H1 (cell line): ENCODE data around the gene CSNK2B. TPM values are rescaled to one million over a fixed set of nuclear protein-coding genes. Genes with fewer than 3 reads are reported as not detected.

Experiments used
- CTCF ChIA-PET: fragments of 300-600 bp; sonication (Branson Sonifier 250); formaldehyde crosslinking; loops from one replicate; lab custom pipeline; 2021; ENCODE audit not compliant: partially characterized antibody; lab: Charles Lee
- POLR2A ChIA-PET: fragments of 300-600 bp; sonication (Branson Sonifier 250); formaldehyde crosslinking; loops from one replicate; lab custom pipeline; 2021; ENCODE audit warnings: inconsistent platforms; ENCODE audit not compliant: partially characterized antibody; lab: Charles Lee
- DNase-seq, 2 experiments: peaks; one replicate each; pipeline versions ENCODE4 v3.0.0 to v3.0.0-alpha.2; 2010 to 2022; ENCODE audit warnings: low spot score in 2 of 2, low read depth in 1 of 2, mixed read lengths in 1 of 2
- FAIRE-seq: peaks from 2 replicates; lab custom pipeline; 2011; peaks lifted over from hg19 to GRCh38; lab: Jason Lieb, UNC
- H2AFZ ChIP-seq: 2 replicates; pipeline ENCODE4 v1.8.1; 2012; ENCODE audit warnings: low read length, inconsistent platforms
- H2AK5ac ChIP-seq: 2 replicates; pipeline ENCODE4 v1.6.1; 2013; ENCODE audit warnings: low read depth, low read length
- H2BK120ac ChIP-seq: replicated peaks from 2 replicates; pipeline ENCODE3; 2013; ENCODE audit warnings: low read depth, low read length, inconsistent platforms
- H2BK12ac ChIP-seq: 2 replicates; pipeline ENCODE4 v1.6.1; 2013; ENCODE audit warnings: low read depth, low read length
- H2BK15ac ChIP-seq: 2 replicates; pipeline ENCODE4 v1.6.1; 2013; ENCODE audit warnings: low read length
- H2BK20ac ChIP-seq: 2 replicates; pipeline ENCODE4 v1.6.1; 2013; ENCODE audit warnings: low read length
- H2BK5ac ChIP-seq: 2 replicates; pipeline ENCODE4 v1.6.1; 2013; ENCODE audit warnings: low read depth, low read length
- H3K14ac ChIP-seq: 2 replicates; pipeline ENCODE4 v1.6.1; 2013; ENCODE audit warnings: inconsistent platforms; ENCODE audit not compliant: insufficient read length
- H3K18ac ChIP-seq: 2 replicates; pipeline ENCODE4 v1.6.1; 2013; ENCODE audit warnings: low read length; ENCODE audit errors: extremely low read depth
- H3K23ac ChIP-seq: 2 replicates; pipeline ENCODE4 v1.6.1; 2013; ENCODE audit warnings: inconsistent platforms; ENCODE audit not compliant: insufficient read length
- H3K23me2 ChIP-seq: 2 replicates; pipeline ENCODE4 v1.6.1; 2013; ENCODE audit warnings: low read depth, low read length
- H3K27ac ChIP-seq: 2 replicates; pipeline ENCODE4 v1.6.1; 2011; ENCODE audit warnings: low read depth, low read length, inconsistent platforms
- H3K27me3 ChIP-seq, 4 experiments: replicated peaks in 1 of 4; 1 replicate in 1 of 4; 2 replicates in 3 of 4; pipeline versions ENCODE4 v1.6.1 to v1.8.1; 2011 to 2013; ENCODE audit warnings: low read length in 3 of 4, mild to moderate bottlenecking in 3 of 4, inconsistent platforms in 2 of 4, mixed read lengths in 2 of 4, moderate library complexity in 1 of 4; ENCODE audit not compliant: control insufficient read depth in 3 of 4, insufficient read depth in 3 of 4; ENCODE audit errors: extremely low read depth in 1 of 4
- H3K36me3 ChIP-seq, 4 experiments: 2 replicates each; pipeline versions ENCODE4 v1.6.1 to v1.8.1; 2011 to 2013; ENCODE audit warnings: mild to moderate bottlenecking in 4 of 4, low read length in 3 of 4, moderate library complexity in 2 of 4, control low read depth in 1 of 4, inconsistent platforms in 1 of 4; ENCODE audit not compliant: insufficient read depth in 4 of 4, control insufficient read depth in 2 of 4
- H3K4ac ChIP-seq: replicated peaks from 2 replicates; pipeline ENCODE3; 2013; ENCODE audit warnings: low read length, low read depth, mixed read lengths, inconsistent platforms; ENCODE audit not compliant: insufficient read length
- H3K4me1 ChIP-seq, 4 experiments: replicated peaks in 1 of 4; 1 replicate in 1 of 4; 2 replicates in 3 of 4; pipeline versions ENCODE4 v1.6.1 to v1.8.1; 2011 to 2013; ENCODE audit warnings: low read length in 3 of 4, inconsistent platforms in 2 of 4, mixed read lengths in 1 of 4; ENCODE audit not compliant: insufficient read depth in 4 of 4, control insufficient read depth in 3 of 4
- H3K4me2 ChIP-seq, 2 experiments: 2 replicates each; pipeline versions ENCODE4 v1.6.1 to v1.8.1; 2011 to 2013; ENCODE audit warnings: low read depth in 2 of 2, low read length in 2 of 2, control low read depth in 1 of 2, inconsistent platforms in 1 of 2, mild to moderate bottlenecking in 1 of 2; ENCODE audit not compliant: insufficient read depth in 1 of 2
- H3K4me3 ChIP-seq, 4 experiments: fragments of 200-600, 300-600 bp in 1 of 4; sonication (generic), shearing (Covaris generic), sonication (Bioruptor Twin) in 1 of 4; 2 replicates each; pipeline versions ENCODE4 v1.5.1 to v1.8.1; 2011 to 2016; ENCODE audit warnings: low read length in 4 of 4, low read depth in 3 of 4, control low read depth in 2 of 4, inconsistent platforms in 2 of 4, mild to moderate bottlenecking in 2 of 4, mixed read lengths in 1 of 4, moderate library complexity in 1 of 4; ENCODE audit not compliant: insufficient read depth in 2 of 4; ENCODE audit errors: extremely low read depth in 1 of 4
- H3K56ac ChIP-seq: replicated peaks from 2 replicates; pipeline ENCODE3; 2013; ENCODE audit warnings: low read depth, mild to moderate bottlenecking, mixed read lengths, low read length, inconsistent platforms; ENCODE audit not compliant: insufficient read length
- H3K79me1 ChIP-seq: 2 replicates; pipeline ENCODE4 v1.6.1; 2013; ENCODE audit warnings: low read depth, low read length, control low read depth
- H3K79me2 ChIP-seq, 2 experiments: 2 replicates each; pipeline versions ENCODE4 v1.6.1 to v1.8.1; 2012 to 2013; ENCODE audit warnings: low read length in 2 of 2, mild to moderate bottlenecking in 2 of 2, inconsistent platforms in 1 of 2; ENCODE audit not compliant: insufficient read depth in 2 of 2, control insufficient read depth in 1 of 2
- H3K9ac ChIP-seq, 4 experiments: replicated peaks in 1 of 4; 1 replicate in 1 of 4; 2 replicates in 3 of 4; pipeline versions ENCODE4 v1.6.1 to v1.8.1; 2011 to 2013; ENCODE audit warnings: low read depth in 3 of 4, low read length in 3 of 4, control low read depth in 2 of 4, mild to moderate bottlenecking in 2 of 4, moderate library complexity in 2 of 4, inconsistent platforms in 1 of 4; ENCODE audit errors: extremely low read depth in 1 of 4
- H3K9me3 ChIP-seq, 2 experiments: 2 replicates each; pipeline versions ENCODE4 v1.6.1 to v1.8.1; 2012 to 2013; ENCODE audit warnings: mild to moderate bottlenecking in 2 of 2, moderate library complexity in 2 of 2, control low read depth in 1 of 2, inconsistent platforms in 1 of 2, low read depth in 1 of 2, low read length in 1 of 2, mixed read lengths in 1 of 2; ENCODE audit not compliant: insufficient read depth in 2 of 2
- H4K20me1 ChIP-seq, 2 experiments: replicated peaks in 1 of 2; 2 replicates each; pipeline versions ENCODE3 to v1.8.1; 2011 to 2013; ENCODE audit warnings: inconsistent platforms in 2 of 2, low read length in 2 of 2, mild to moderate bottlenecking in 1 of 2; ENCODE audit not compliant: insufficient read depth in 2 of 2, control insufficient read depth in 1 of 2
- H4K5ac ChIP-seq: 2 replicates; pipeline ENCODE4 v1.6.1; 2013; ENCODE audit warnings: low read length, low read depth, mixed read lengths, inconsistent platforms; ENCODE audit not compliant: insufficient read length
- H4K8ac ChIP-seq: 2 replicates; pipeline ENCODE4 v1.8.0; 2013; ENCODE audit warnings: mild to moderate bottlenecking, moderate library complexity, low read length, inconsistent platforms; ENCODE audit not compliant: insufficient read depth; ENCODE audit errors: extremely low read depth
- H4K91ac ChIP-seq: replicated peaks from 2 replicates; pipeline ENCODE3; 2013; ENCODE audit warnings: low read length, mixed read lengths, inconsistent platforms; ENCODE audit not compliant: insufficient read length
- ASH2L ChIP-seq: fragments of 200-600, 300-600 bp; sonication (generic); IDR thresholded peaks from one replicate; pipeline ENCODE4 v1.7.1; 2017; ENCODE audit warnings: low read length
- CEBPB ChIP-seq: IDR thresholded peaks from 2 replicates; pipeline ENCODE4 v1.6.1; 2012; ENCODE audit warnings: low read depth, low read length
- GABPA ChIP-seq: IDR thresholded peaks from 2 replicates; pipeline ENCODE4 v1.6.1; 2011; ENCODE audit warnings: mild to moderate bottlenecking, low read length, moderate library complexity, borderline replicate concordance; ENCODE audit not compliant: insufficient read depth
- HDAC2 ChIP-seq, 2 experiments: fragments of 300-600 bp in 1 of 2; sonication (generic) in 1 of 2; IDR thresholded peaks; 2 replicates each; pipeline ENCODE4 v1.6.1; 2011 to 2012; ENCODE audit warnings: low read depth in 2 of 2, low read length in 2 of 2, mild to moderate bottlenecking in 2 of 2, moderate library complexity in 2 of 2, borderline replicate concordance in 1 of 2, inconsistent platforms in 1 of 2
- JUND ChIP-seq: IDR thresholded peaks from 2 replicates; pipeline ENCODE4 v1.6.1; 2011; ENCODE audit warnings: mild to moderate bottlenecking, improper control_type of control experiment, low read length
- KDM1A ChIP-seq: fragments of 200-600, 300-600 bp; sonication (generic); IDR thresholded peaks from 2 replicates; pipeline ENCODE4 v1.7.1; 2016; ENCODE audit warnings: mild to moderate bottlenecking, low read length, borderline replicate concordance
- NANOG ChIP-seq: IDR thresholded peaks from 2 replicates; pipeline ENCODE4 v1.6.1; 2011; ENCODE audit warnings: low read length, low read depth, mild to moderate bottlenecking, inconsistent platforms; ENCODE audit not compliant: insufficient read depth, poor library complexity, severe bottlenecking
- POLR2AphosphoS5 ChIP-seq: IDR thresholded peaks from 2 replicates; pipeline ENCODE4 v1.6.1; 2011; ENCODE audit warnings: low read depth, low read length
- SP1 ChIP-seq: IDR thresholded peaks from 2 replicates; pipeline ENCODE4 v1.6.1; 2011; ENCODE audit warnings: low read depth, low read length
- SP2 ChIP-seq: IDR thresholded peaks from 2 replicates; pipeline ENCODE4 v1.6.1; 2012; ENCODE audit warnings: mild to moderate bottlenecking, low read length, inconsistent platforms
- WGBS, 2 experiments: shearing (Covaris generic) in 1 of 2; methylation state at CpG; one replicate each; pipeline versions ENCODE4 v1.1.6 to v1.1.7; 2013 to 2015; ENCODE audit warnings: low lambda C conversion rate in 2 of 2, mixed read lengths in 2 of 2, inconsistent platforms in 1 of 2, low coverage in 1 of 2, missing lambda C conversion rate in 1 of 2; ENCODE audit not compliant: insufficient replicate concordance in 2 of 2, insufficient coverage in 1 of 2, insufficient read length in 1 of 2; ENCODE audit errors: extremely low coverage in 1 of 2, missing lambda C conversion rate in 1 of 2; 5-methylcytosine and 5-hydroxymethylcytosine counted together
- polyA plus RNA-seq, 7 experiments: library from polyadenylated mRNA; depleted of rRNA in 3 of 7; stranded (reverse) in 5 of 7; unstranded in 2 of 7; fragments of >200 nt in 5 of 7; fragments of 200-250 nt in 2 of 7; gene quantifications; 1 replicate in 5 of 7; 2 replicates in 1 of 7; 4 replicates in 1 of 7; pipeline versions ENCODE4 v1.2.1 to v1.2.3, GENCODE V29; 2011 to 2013; ENCODE audit warnings: missing spikeins in 2 of 7, mixed read lengths in 2 of 7
- total RNA-seq: library from RNA; stranded (reverse); fragmentation: NEBNext Ultra II Directional; extraction: Animal tissue kit (Norgen Biotek cat#: 25700); gene quantifications from 2 replicates; pipeline ENCODE4 v1.2.1, GENCODE V29; 2021

CSNK2B gene
- total and polyA plus RNA-seq, 2 of the 8 experiments (the other 6 are each of a cell fraction or from before 2014, with no cell fraction given): 169 to 208 TPM

DNA sequence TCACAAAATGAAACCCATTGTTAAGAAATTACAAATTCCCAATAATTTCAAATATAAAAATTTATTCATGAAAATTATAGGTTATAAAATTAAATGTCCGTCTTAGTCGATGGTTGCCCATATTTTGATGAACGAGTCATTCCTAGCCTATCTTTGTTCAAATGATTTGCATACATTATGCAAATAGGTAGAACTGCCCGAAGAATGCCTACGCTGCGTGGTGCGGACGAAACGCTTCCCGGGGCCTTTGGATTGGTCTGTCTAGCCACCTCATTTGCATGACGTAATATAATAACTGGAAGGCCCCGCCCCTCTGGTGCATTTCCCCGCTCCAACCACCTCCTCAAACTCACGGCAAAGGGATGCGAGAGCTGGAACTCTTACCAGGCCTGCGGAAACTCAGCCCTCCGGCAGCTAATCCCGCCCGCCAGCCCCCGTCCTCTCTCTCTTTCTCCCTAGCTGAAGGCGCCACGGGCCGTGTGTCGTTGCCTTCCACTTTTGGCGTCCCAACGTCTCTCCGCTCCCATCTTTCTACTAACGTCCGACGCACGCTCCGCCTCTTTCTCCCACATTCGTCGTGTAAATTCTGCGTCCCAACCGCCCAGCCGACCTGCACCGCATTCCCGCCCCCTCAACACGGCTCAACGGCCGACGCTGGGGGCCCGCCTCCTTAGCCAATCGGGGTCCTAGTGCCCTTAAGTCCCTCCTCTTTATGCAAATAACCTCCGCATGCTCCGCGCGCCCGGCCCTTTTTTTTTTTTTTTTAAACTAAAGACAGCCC, 45.9 kb upstream of the CSNK2B start:
- Histone ChIP-seq H3K4me1 (peaks cover 2 to 12% (median 7%) of the 10 kb centered on the region in 4 experiments; a peak in 6 of 7 replicates), H3K27ac (peak overlapping the region; percentile 99), H3K79me1 (peaks cover 7% of the 10 kb centered on the region; the same call in 1 of the 2 replicates), H3K27me3 (no peaks in the 10 kb centered on the region), H3K79me2 (peaks cover 24 to 37% of the 10 kb centered on the region in 2 experiments), H4K5ac (peak overlapping the region; percentile 92), H3K18ac (peak overlapping the region; percentile 98), H2BK5ac (peak overlapping the region; percentile 96), H3K9ac (peak overlapping the region; percentile 83 to 99 (median 95)), H3K36me3 (peaks cover 18 to 32% (median 21%) of the 10 kb centered on the region in 4 experiments), H3K4me3 (peak overlapping the region; percentile 72 to 97 (median 82)), H2AFZ (no peak overlapping the region; the same call in 1 of the 2 replicates), H3K56ac (peak overlapping the region; percentile 83), H2AK5ac (no peak overlapping the region), H3K9me3 (no peaks in the 10 kb centered on the region), H4K8ac (peak overlapping the region; percentile 99; the same call in 1 of the 2 replicates), H3K23me2 (peaks cover 8% of the 10 kb centered on the region; the same call in 1 of the 2 replicates), H2BK15ac (peak overlapping the region; percentile 48; the same call in 1 of the 2 replicates), H2BK120ac (no peak overlapping the region), H4K20me1 (peaks cover 4 to 9% of the 10 kb centered on the region in 2 experiments), H3K4ac (no peak overlapping the region), H2BK12ac (peak overlapping the region; percentile 56; the same call in 1 of the 2 replicates), H4K91ac (peak overlapping the region; percentile 44), H3K14ac (no peak overlapping the region), H3K4me2 (peak overlapping the region; percentile 84 to 93), H2BK20ac (no peak overlapping the region), H3K23ac (no peak overlapping the region)
- FAIRE-seq (peak; percentile 80), DNase-seq (peak; percentile 94 to 97)
- ChIA-PET POLR2A (interaction anchor here (0.6 to 34.9 kb wide), 11 partner anchors 9 to 422 kb away, joined by 3 to 883 read pairs (median 6); partner anchors contain the start of genes APOM, ATP6V1G2, BAG6 and C6orf47), CTCF (interaction anchor here (1.0 kb wide), 1 partner anchor 72 kb away, joined by 4 read pairs; the partner anchor contains the start of gene NFKBIL1)
- WGBS, 2 experiments: 2% methylated on average over 39 of the region's 50 CpGs; no CpG with 5 or more reads in 1 of the 2 experiments
- no peak for TF ChIP-seq CEBPB
- no peak for TF ChIP-seq SP2
- peak; percentile 82 for TF ChIP-seq JUND
- TF ChIP-seq HDAC2 (IDR thresholded peaks at IDR 0.05; ENCODE audit: borderline replicate concordance in 1 of 2, low read depth in 2 of 2, low read length in 2 of 2): no peak
- no peak for TF ChIP-seq KDM1A
- TF ChIP-seq NANOG: no peak
- TF ChIP-seq GABPA: no peak
- TF ChIP-seq ASH2L: peak; percentile 9
- TF ChIP-seq SP1: no peak; the same call in 1 of the 2 replicates
- TF ChIP-seq POLR2AphosphoS5: peak; percentile 97
